ENCODE measurements around the gene STK31. TPM values are rescaled to one million over a fixed set of nuclear protein-coding genes. Genes with fewer than 3 reads are reported as not detected.

Gene STK31
- total and polyA plus RNA-seq, 2 donors (not counting 1 experiment from before 2014, with no cell fraction given) = 0.17 TPM; not detected in 1

DNA sequence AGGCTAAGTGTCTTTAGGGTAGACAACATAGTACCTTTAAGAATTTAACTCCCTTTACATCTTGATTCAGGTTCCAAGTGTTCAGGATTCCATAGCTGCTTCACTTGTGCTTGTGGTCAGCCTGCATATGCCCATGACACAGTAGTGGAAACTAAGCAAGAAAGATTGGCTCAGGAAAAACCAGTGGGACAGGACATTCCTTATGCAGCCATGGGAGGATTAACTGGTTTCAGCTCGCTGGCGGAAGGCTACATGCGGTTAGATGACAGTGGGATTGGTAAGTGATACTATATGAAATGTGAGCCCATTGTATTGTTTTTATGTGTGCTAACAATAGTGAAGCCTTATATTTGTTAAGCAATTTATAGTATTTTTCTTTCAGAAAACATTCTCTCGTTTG is 18.7 kb upstream of the STK31 start:
- Histone ChIP-seq H3K36me3 (ENCODE audit: control insufficient read depth, insufficient read depth, low read length) (no peaks in the 10 kb centered on the region), H3K27ac (ENCODE audit: insufficient read depth, low read length) (no peak overlapping the region), H3K27me3 (ENCODE audit: control insufficient read depth, insufficient read depth, low read length) (no peaks in the 10 kb centered on the region), H3K4me2 (ENCODE audit: extremely low read depth, insufficient read depth, low read length) (no peak overlapping the region), H2AFZ (ENCODE audit: low read length) (no peak overlapping the region), H3K9ac (ENCODE audit: insufficient read depth, low read length) (no peak overlapping the region), H3K4me1 (ENCODE audit: control insufficient read depth, extremely low read depth, insufficient read depth, low read length) (no peaks in the 10 kb centered on the region), H4K20me1 (ENCODE audit: control insufficient read depth, extremely low read depth, insufficient read depth, low read length) (no peaks in the 10 kb centered on the region), H3K9me3 (ENCODE audit: control insufficient read depth, insufficient read depth, low read depth, low read length) (no peaks in the 10 kb centered on the region), H3K4me3 (replicated peaks in 1 of 4; ENCODE audit: control extremely low read depth in 1 of 4, insufficient read depth in 1 of 4, low read depth in 3 of 4, low read length in 4 of 4) (no peak overlapping the region), H3K79me2 (ENCODE audit: control insufficient read depth, insufficient read depth, low read length) (no peaks in the 10 kb centered on the region)
- peak in 1 of 2 donors; percentile 78 for DNase-seq (ENCODE audit: low read depth in 2 of 2)
- no peak for TF ChIP-seq EZH2 (IDR thresholded peaks at IDR 0.05; ENCODE audit: low read length, missing control alignments)
- TF ChIP-seq, protein P1, sequence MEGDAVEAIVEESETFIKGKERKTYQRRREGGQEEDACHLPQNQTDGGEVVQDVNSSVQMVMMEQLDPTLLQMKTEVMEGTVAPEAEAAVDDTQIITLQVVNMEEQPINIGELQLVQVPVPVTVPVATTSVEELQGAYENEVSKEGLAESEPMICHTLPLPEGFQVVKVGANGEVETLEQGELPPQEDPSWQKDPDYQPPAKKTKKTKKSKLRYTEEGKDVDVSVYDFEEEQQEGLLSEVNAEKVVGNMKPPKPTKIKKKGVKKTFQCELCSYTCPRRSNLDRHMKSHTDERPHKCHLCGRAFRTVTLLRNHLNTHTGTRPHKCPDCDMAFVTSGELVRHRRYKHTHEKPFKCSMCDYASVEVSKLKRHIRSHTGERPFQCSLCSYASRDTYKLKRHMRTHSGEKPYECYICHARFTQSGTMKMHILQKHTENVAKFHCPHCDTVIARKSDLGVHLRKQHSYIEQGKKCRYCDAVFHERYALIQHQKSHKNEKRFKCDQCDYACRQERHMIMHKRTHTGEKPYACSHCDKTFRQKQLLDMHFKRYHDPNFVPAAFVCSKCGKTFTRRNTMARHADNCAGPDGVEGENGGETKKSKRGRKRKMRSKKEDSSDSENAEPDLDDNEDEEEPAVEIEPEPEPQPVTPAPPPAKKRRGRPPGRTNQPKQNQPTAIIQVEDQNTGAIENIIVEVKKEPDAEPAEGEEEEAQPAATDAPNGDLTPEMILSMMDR (conservative IDR thresholded peaks at IDR 0.05 in 1 of 2, IDR thresholded peaks at IDR 0.05 in 1 of 2; ENCODE audit: low read depth in 1 of 2, low read length in 2 of 2) = no peak

DNA sequence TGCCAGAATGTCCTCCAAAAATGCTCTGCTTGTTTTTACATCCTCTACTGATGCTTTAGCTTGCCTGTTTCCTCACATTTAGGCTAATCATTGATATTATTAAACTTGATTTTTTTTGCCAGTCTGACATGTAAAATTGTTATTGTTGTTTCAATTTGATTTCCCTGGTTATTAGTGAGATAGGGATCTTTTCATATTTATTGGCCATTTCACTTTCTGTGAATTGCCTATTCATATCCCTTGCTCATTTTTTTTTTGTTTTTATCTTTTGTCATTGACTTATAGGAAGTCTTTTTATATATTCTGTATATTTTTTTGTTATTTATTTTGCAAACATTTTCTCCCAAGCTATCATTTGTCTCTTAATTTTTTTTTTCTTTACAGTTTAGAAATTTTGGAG is 16.8 kb upstream of the STK31 start:
- Histone ChIP-seq H3K27ac (ENCODE audit: insufficient read depth, low read length) (no peak overlapping the region), H3K79me2 (ENCODE audit: control insufficient read depth, insufficient read depth, low read length) (no peaks in the 10 kb centered on the region), H3K4me3 (replicated peaks in 1 of 4; ENCODE audit: control extremely low read depth in 1 of 4, insufficient read depth in 1 of 4, low read depth in 3 of 4, low read length in 4 of 4) (no peak overlapping the region), H3K4me1 (ENCODE audit: control insufficient read depth, extremely low read depth, insufficient read depth, low read length) (no peaks in the 10 kb centered on the region), H2AFZ (ENCODE audit: low read length) (no peak overlapping the region), H4K20me1 (ENCODE audit: control insufficient read depth, extremely low read depth, insufficient read depth, low read length) (no peaks in the 10 kb centered on the region), H3K4me2 (ENCODE audit: extremely low read depth, insufficient read depth, low read length) (no peak overlapping the region), H3K9ac (ENCODE audit: insufficient read depth, low read length) (no peak overlapping the region), H3K27me3 (ENCODE audit: control insufficient read depth, insufficient read depth, low read length) (no peaks in the 10 kb centered on the region), H3K9me3 (ENCODE audit: control insufficient read depth, insufficient read depth, low read depth, low read length) (no peaks in the 10 kb centered on the region), H3K36me3 (ENCODE audit: control insufficient read depth, insufficient read depth, low read length) (no peaks in the 10 kb centered on the region)
- TF ChIP-seq, protein P1 (conservative IDR thresholded peaks at IDR 0.05 in 1 of 2, IDR thresholded peaks at IDR 0.05 in 1 of 2; ENCODE audit: low read depth in 1 of 2, low read length in 2 of 2) = no peak
- TF ChIP-seq EZH2 (IDR thresholded peaks at IDR 0.05; ENCODE audit: low read length, missing control alignments) = no peak
- DNase-seq (ENCODE audit: low read depth in 2 of 2) = no peak

DNA sequence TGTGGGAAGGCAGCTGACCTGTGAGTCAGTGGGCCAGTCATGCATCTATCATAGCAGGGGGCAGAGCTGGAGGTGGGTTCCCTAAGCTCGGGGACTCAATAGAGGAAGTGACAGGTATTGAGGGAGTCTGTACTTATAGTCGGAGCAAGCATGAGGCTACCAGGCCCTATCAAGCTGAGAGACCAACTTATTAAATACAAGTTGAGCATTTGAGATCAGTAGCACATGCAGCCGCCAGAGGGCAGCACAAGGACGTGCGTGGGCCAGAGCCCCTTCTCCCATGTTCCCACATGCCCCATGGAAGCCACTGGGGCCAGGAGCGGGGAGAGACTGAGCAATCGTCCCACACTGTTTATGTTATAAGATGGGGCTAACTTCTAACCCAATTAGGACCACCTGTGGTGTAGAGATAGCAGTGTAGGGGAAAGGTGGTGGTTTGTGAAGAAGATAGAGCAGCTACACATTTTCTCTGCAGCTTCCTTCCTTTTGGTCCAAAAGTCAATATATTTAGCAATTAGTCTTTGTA is 13.0 kb upstream of the STK31 start:
- Histone ChIP-seq H2AFZ (ENCODE audit: low read length) (no peak overlapping the region), H3K4me1 (ENCODE audit: control insufficient read depth, extremely low read depth, insufficient read depth, low read length) (no peaks in the 10 kb centered on the region), H3K79me2 (ENCODE audit: control insufficient read depth, insufficient read depth, low read length) (no peaks in the 10 kb centered on the region), H3K4me3 (replicated peaks in 1 of 4; ENCODE audit: control extremely low read depth in 1 of 4, insufficient read depth in 1 of 4, low read depth in 3 of 4, low read length in 4 of 4) (no peak overlapping the region), H4K20me1 (ENCODE audit: control insufficient read depth, extremely low read depth, insufficient read depth, low read length) (no peaks in the 10 kb centered on the region), H3K27me3 (ENCODE audit: control insufficient read depth, insufficient read depth, low read length) (no peaks in the 10 kb centered on the region), H3K9me3 (ENCODE audit: control insufficient read depth, insufficient read depth, low read depth, low read length) (no peaks in the 10 kb centered on the region), H3K4me2 (ENCODE audit: extremely low read depth, insufficient read depth, low read length) (no peak overlapping the region), H3K27ac (ENCODE audit: insufficient read depth, low read length) (no peak overlapping the region), H3K9ac (ENCODE audit: insufficient read depth, low read length) (no peak overlapping the region), H3K36me3 (ENCODE audit: control insufficient read depth, insufficient read depth, low read length) (no peaks in the 10 kb centered on the region)
- DNase-seq (ENCODE audit: low read depth in 2 of 2) = peak; percentile 29 to 63
- TF ChIP-seq EZH2 (IDR thresholded peaks at IDR 0.05; ENCODE audit: low read length, missing control alignments) = no peak
- TF ChIP-seq, protein P1 (conservative IDR thresholded peaks at IDR 0.05 in 1 of 2, IDR thresholded peaks at IDR 0.05 in 1 of 2; ENCODE audit: low read depth in 1 of 2, low read length in 2 of 2) = peak; percentile 42 to 70
